Activated effector memory CD4-positive, alpha-beta T cell treated with anti-CD3 and anti-CD28 coated beads, Interleukin-2, amount 50 U/mL, for 16 hours (primary cell): Measurements from ENCODE around the gene MICB.

Experiments used
- DNase-seq: peaks from one replicate; pipeline ENCODE4 v3.0.0-alpha.2; 2020

Gene MICB

GRCh38 chr6:31513456-31514165, 15.7 kb downstream of the MICB start:
- DNase-seq = peak; percentile 54

DNA sequence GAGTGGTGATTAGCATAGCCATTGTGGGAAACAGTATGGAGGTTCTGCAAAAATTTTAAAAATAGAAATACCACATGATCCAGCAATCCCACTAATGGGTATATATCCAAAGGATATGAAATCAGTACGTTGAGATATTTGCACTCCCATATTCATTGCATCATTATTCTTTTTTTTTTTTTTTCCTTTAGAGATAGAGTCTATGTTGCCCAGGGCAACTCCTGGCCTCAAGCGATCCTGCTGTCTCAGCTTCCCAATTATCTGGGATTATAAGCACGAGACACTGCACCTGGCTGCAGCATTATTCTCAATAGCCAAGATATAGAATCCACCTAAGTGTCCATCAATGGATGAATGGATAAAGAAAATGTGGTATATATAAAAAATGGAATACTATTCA, 23.9 kb downstream of the MICB start:
- DNase-seq = no peak

GRCh38 chr6:31525553-31525931, 27.6 kb downstream of the MICB start:
- DNase-seq = no peak

- DNase-seq = no peak
These were observed 28.1 kb downstream of the MICB start for GRCh38 chr6:31525932-31526591.

DNA sequence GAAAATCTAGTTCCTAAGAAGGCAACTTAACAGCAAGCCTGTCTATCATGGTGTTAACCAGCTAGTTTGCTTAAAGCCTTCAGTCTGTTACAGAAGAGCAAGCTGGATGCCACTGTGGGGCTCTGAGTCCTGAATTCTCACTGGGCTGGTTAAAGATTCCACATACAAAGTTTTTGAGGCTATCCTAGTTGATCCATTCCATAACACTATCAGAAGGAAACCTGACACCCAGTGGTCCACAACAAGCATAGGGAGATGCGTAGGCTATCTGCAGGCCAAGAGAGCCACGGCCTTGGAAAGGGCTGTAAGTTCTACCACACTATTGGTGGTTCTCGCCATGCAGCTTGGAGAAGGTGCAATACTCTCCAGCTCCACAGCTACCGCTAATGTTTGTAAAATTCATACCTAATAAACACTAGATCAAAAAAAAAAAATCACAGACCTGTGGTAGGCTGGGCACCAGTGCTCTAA, 30.4 kb downstream of the MICB start:
- peak; percentile 6 for DNase-seq

DNA sequence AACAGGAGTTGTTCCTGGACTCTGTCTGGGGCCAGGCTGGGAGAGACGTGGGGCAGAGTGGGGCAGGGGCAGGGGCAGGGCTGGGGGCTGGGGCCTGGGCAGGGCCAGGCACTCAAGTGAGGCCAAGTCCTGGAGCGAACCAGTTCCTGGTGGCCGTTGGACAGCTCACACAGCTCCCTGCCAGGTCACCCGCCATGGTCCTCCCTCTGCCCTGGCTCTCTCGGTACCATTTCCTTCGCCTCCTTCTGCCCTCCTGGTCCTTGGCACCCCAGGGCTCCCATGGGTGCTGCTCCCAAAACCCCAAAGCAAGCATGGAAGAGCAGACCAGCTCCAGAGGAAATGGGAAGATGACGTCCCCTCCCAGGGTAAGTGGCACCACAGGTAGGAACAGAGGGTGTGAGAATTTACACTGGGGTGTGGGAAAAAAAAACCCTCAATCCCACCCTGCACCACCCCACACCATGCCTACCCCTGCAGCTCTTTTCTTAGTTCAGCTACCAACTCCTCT, 30.9 kb downstream of the MICB start, which contains the start of gene MCCD1:
Gene MCCD1 (plus strand): TSS at position 142 of the 508 bp plus-strand sequence. CDS start 53 bp downstream, at position 195.
- peak; percentile 61 for DNase-seq

DNA sequence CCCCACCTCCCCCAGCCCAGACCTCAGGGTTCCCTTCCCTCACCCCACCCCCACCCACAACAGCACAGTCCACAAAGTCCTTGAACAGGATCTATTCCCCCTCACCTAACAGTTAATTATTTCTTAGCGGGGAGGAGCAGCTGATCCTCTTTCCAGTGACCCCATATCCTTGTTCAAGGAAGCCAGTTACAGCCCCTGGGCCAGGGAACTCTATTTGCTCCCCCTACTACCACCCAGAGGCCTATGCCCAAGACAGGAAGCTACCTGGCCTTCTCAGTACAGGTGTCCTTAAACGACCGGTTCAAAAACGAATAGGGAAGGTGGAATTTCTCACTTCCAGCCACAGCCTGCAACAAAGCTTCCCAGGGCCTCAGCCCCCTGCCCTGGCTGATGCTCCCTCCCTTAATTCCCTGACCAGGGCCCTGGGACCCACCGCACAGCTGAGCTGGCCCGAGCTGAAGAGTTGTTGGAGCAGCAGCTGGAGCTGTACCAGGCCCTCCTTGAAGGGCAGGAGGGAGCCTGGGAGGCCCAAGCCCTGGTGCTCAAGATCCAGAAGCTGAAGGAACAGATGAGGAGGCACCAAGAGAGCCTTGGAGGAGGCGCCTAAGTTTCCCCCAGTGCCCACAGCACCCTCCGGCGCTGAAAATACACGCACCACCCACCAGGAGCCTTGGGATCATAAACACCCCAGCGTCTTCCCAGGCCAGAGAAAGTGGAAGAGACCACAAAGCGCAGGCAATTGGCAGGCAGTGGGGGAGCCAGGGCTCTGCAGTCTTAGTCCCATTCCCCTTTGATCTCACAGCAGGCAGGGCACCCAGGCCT, 31.6 kb downstream of the MICB start:
- DNase-seq = peak; percentile 43

- DNase-seq = no peak
These were observed 32.7 kb downstream of the MICB start for GRCh38 chr6:31530659-31531058.

- no peak for DNase-seq
These were observed 33.2 kb downstream of the MICB start for GRCh38 chr6:31531162-31531561.

DNA sequence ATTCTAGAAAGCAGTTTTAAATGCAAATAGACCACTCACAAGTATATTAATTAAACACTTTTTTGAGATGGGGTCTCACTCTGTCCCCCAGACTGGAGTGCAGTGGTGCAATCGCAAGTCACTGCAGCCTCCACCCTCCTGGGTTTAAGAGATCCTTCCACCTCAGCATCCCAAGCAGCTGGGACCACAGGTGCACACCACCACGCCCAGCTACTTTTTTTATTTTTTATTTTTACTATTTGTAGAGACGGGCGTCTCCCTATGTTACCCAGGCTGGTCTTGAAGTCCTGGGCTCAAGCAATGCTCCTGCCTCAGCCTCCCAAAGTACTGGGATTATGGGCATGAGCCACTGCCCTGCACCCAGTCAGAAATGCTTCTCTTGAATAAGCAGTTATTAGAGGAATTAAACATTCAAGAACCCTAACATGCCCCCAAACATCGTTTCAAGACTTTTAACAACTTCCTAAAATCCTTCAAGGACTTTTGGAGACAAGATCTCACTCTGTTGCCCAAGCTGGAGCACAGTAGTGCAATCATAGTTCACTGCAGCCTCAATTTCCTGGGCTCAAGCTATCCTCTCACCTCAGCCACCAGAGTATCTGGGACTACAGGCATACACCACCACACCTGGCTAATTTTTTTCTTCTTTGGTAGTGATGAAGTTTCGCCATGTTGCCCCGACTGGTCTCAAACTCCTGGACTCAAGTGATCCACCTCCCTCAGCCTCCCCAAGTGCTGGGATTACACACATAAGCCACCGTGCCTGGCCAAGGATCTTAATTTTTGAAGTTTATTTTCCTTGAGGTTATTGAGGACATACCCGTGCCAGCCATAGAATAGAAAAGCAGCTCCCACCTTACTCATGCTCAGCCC, 34.1 kb downstream of the MICB start:
- no peak for DNase-seq

- no peak for DNase-seq
These were observed 34.9 kb downstream of the MICB start for GRCh38 chr6:31532644-31533454.

DNA sequence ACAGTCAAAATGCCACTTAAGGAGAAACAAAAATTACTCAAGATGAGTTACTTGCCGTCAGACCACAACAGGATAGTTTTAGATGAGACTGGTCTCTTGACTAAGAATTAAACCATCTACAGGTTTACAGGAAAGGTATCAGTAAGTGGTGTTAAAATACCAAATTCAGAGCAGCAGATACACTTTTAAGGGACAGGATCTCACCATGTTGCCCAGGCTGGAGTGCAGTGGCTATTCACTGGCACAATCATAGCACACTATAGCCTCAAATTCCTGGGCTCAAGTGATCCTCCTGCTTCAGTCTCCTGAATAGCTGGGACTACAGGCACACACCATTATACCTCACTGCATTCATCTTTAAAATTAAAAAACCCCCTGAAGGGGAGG, 35.5 kb downstream of the MICB start:
- no peak for DNase-seq

DNA sequence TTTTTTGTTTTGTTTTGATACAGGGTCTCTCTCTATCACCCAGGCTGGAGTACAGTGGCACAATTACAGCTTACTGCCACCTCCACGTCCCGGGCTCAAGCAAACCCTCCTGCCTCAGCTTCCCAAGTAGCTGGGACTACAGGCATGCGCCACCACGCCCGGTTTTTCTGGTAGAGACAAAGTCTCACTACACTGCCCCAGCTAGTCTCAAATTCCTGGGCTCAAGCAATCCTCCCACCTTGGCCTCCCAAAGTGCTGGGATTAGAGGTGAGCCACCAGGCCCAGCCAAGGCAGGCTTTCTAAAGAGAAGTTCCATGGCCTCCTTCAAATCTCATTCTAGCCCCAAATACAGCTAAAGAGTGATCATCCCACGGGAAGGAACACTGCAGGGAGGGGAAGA, 36.1 kb downstream of the MICB start:
- no peak for DNase-seq

DNA sequence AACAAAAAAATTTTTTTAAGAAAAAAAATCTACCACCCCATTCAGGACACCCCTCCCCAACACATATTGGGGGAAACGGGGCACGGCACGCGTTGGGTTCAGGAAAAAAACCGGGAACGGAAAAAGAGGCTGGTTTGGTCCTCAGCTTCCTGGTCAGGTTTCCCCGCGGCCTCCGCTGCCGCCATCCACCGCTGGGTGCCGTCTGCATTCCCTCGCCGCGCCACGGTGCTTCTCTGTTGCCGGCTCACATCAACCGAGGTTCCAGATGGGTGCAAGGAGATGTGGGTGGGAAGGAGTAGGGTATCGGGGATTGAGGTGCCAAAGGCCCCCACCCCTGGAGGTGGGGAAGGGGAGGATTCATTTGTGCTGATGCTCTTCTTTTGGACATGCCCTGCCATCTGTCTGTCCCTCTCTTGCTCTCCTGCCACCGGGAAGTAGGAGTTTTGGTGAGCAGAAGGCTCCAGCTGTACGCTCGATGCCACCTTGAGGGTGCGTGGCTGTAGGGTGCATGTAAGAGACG, 36.6 kb downstream of the MICB start:
- DNase-seq = no peak

DNA sequence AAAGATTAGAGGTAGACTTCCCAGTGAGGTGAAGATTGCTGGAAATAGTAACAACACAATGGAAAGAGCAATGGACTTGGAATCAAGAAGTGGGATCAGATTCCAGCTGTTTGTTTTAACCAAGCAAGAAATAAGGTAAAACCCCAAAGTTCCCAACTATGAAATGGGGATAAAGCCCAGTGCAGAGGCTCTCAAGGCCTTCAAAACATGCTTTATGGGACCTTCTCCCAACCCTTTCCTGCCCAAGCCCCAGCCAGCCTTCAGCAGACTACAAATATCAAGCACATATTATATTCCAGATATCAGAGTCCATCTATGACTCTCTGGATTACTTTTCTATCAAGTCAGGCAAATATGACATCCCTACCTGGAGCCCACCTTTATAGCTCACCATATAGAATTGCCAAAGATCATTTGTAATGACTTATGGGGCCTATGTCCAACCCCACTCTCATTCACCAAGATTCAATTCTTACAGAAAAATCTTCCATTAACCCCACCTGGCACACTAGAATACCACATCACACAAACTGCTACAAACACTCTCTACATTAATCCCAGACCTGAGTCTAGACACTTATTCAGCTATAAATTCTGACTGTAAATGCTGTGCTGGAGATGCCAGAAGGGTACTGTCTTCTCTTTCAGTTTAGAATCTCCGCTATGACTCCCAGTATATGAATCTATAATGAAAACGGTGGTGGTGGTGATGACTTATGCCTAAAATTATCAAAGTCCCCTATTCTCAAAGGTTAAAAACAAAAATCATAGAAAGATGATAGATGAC, 37.8 kb downstream of the MICB start:
- DNase-seq = no peak

DNA sequence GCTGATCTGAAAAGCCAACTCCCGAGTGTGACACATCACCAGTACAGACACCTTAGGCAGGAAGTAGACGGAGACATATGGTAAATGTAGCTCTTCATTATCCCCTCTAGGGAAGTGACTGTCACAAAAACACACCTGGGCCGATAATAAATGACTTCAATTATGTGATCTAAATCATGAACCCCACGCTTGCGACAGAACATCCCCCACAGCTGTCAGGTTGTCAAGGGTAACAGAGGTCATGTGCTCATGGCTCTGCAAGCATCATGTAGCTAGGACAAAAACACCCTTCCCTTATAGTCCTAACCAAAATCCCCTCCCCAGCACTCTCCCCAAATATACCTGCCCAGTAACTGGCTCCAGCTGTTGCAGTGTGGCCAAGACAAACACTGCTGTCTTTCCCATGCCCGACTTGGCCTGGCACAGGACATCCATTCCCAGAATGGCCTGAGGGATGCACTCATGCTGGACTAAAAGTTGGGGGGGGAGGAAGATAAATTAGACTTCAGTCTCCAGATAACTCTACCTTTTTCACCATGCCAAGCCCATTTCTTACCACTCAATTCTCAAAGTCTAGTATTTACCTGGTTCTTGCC, 41.0 kb downstream of the MICB start:
- DNase-seq = no peak

GRCh38 chr6:31540640-31541039, 42.7 kb downstream of the MICB start:
- no peak for DNase-seq

GRCh38 chr6:31541059-31541657, 43.2 kb downstream of the MICB start:
- DNase-seq = peak; percentile 87
